GM19035 (cell line): Measurements from ENCODE around the gene REP15.
"Not testable (repeated sequence)": the region's sequence is repeated elsewhere in the genome, so short reads cannot be mapped to it uniquely, and the experiment has no call there.

ENCODE experiments used
- ATAC-seq: cut with Tn5 transposase; IDR thresholded peaks from one replicate; pipeline ENCODE4 v1.9.1; 2021; ENCODE audit not compliant: unreplicated experiment

Gene REP15

DNA sequence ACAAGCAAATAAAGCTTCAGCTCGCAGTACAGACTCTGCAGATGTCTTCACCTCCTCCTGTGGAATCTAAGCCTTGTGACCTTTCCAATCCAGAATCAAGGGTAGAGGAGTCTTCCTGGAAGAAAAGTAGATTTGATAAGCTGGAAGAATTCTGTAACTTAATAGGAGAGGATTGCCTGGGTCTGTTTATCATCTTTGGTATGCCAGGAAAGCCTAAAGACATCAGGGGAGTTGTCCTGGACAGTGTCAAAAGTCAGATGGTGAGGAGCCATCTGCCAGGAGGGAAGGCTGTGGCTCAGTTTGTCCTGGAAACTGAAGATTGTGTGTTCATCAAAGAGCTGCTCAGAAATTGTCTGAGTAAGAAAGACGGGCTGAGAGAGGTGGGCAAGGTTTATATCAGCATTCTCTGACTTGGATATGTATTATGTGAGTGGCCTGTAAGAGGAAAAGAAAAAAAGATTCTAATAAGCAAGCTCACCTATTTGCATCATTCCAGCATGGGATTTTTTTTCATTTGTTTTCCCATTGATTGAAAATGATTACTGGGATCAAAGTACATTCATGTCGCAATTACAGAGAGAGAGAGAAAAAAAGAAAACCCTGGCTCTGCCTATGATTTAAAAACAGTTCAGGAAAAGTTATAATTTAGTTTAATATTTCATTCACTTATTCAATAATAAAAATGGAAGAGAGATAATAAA, 767 bp downstream of the REP15 start:
- no peak for ATAC-seq

DNA sequence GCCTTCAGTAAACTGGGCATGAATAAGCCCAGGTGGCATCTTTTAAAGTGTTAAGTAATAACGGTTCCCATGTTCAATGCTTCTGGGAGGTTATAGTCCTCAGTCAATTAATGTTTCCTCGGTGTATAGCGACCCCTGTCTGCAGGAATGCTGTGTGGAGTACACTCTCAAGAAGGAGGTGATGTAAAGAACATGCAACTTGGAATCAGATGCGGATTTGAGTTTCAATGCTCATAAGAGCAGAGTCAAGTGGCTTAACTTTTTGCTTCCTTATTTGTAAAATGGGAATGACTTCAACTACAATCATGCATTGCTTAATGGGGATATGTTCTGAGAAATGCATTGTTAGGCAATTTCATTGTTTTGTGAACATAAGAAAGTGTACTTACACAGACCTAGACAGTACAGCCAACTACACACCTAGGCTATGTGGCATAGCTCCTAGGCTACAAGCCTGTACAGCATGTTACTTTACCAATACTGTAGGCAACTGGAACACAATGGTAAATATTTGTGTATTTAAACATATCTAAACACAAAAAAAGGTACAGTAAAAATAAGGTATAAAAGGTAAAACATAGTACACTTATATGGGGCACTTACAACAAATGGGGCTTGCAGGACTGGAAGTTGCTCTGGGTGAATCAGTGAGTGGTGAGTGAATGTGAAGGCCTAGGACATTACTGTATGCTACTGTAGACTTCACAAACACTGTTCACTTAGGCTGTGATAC, 7.6 kb downstream of the REP15 start:
- ATAC-seq, result peak; percentile 91

DNA sequence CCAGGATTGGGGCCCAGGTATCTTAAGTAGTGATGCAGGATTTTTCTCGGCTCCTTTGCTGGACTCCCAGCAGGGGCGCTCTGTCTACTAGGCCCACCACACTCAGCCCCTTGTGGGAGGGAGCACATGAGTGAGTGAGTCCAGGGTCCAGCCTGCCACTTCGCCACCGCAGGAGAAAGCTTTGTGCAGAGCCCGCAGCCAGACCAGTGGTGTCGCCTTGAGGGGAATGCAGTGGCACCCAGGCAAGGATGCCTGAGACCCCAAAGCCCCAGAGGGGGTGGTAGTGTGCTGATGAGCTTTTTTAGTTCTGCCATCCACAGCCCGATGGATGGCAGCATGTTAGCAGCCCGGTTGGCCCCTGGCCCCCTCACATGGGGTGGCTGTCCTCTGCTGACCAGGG, 9.0 kb downstream of the REP15 start:
- ATAC-seq, result no peak

DNA sequence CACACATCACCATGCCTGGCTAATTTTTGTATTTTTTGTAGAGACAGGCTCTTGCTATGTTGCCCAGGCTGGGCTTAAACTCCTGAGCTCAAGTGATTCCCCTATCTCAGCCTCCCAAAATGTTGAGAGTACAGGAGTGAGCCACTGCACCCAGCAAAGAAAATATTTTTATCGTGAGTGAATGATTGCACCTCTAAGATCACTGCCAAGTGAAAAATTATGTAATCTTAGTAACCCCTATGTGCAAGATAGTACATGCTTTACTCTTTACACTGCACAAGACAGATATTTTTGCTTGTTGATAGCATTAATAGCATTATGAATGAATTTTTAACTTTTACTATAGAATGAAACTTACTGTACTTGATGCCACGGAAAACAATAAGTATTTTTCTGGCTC, 11.0 kb downstream of the REP15 start:
- ATAC-seq, result no peak

DNA sequence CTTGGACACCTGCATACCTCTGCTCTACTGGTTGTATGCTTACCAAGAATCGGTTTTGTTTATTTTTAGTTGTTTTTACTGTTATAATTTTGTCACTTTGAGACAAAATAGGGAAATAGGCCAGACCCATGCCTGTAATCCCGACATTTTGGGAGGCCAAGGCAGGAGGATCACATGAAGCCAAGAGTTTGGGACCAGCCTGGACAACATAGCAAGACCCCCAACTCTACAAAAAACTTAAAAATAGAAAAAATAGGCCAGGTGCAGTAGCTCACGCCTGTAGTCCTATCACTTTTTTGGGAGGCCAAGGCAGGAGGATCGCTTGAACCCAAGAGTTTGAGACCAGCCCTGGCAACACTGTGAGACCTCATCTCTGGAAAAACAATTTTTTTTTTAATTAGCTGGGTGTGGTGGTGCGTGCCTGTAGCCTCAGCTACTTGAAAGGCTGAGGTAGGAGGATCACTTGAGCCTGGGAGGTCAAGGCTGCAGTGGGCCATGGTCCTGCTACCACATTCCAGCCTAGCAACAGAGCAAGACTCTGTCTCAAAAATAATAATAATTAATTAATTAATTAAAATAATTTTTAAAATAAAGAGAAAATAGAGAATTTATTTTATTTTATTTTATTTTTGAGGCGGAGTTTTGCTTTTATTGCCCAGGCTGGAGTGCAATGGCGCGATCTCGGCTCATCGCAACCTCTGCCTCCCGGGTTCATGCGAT, 13.1 kb downstream of the REP15 start:
- ATAC-seq, result no peak

DNA sequence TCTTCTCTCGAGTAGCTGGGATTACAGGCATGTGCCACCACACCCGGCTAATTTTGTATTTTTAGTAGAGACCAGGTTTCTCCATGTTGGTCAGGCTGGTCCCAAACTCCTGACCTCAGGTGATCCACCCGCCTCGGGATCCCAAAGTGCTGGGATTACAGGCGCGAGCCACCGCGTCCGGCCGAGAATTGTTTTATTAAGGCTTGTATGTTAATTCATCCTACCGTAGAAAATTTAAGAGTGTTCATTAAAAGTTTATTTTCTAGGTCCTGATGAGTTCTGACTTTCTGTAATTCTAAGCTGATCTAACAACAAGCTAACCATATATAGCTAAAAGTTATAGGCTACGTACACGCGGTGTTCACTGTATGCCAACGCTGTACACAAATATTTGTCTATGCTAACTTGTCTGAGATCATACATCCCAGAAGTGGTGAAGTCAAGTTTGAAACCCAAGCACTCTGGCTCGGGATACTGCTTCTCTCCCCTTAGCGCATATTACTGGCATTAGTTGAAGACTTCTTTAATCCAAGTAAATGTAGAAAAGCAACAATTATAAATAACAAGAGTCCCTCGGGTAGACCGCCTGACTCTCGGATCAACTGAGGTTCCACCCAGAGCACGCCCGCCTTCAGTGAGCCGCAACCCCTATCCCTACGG, 13.8 kb downstream of the REP15 start:
- peak; percentile 48 for ATAC-seq

DNA sequence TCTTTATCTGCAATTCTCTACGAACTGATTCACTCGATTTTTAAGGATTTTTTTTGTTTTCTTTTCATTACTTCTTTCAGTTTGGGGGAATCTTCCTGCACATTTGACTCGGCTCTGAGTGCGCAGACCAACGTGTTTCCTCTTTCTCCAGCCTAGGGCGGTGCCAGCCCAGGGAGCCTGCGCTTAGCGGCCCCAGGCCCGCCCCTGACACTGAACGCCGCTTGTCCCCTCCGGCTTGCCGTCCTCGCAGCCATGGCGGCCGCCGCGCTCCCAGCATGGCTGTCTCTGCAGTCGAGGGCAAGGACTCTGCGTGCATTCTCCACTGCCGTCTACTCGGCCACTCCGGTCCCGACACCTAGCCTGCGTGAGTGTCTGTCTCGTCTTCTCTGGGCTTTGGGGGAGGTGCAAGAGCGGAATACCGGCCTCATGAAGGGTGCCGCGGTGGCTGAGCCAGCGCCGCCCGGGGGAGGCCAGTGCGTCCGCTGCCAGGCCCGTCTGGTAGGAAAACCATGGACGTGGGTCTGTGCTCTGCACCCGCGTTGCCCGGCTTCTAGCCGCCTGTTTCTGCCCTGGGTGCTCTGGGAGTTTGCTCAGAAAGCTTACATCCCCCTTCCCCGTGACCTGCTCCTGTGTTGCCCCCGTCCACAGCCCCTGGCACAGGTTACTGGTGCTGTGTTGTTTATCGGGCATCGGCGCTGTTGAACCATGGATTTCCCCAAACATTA, 14.5 kb downstream of the REP15 start, which contains the start of gene MRPS35:
Gene MRPS35, plus strand, starts transcription at position 241 of the 725 bp plus-strand sequence. Its CDS starts 12 bp downstream, at position 253.
- peak; percentile 97 for ATAC-seq

DNA sequence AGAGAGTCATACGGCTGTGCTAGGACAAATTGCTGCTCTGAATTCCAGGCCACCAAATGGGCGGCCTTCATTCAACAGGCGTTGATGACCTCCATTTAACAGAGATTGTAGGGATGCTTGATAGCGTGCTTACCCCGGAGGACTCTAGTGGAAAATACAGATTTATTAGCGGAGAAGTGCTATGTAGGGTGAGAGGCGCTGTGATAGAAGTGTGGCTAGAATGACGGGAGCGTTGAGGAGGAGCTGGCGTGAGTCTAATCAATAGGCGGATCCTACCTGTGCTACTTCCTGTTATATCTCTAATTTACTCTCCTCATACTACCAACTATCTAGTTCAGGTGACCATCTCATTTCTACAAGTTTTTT, 15.1 kb downstream of the REP15 start:
- ATAC-seq, result no peak

DNA sequence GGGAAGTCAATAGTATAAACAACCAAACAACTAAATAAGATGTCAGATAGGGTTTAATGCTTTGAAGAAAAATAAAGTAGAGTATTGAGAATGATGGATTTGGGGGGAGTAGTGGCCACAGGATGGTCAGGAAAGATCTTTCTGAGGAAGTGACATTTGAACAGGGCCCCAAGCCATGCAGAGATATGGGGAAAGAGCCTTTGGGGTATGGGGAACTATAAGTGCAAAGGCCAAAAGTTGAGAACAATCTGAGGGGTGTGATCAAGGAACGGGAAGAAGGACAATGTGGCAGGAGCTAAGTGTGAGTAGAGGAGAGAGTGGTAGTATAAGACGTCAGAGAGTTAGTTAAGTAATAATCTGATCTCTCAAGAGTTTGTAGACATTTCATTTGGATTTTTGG, 15.7 kb downstream of the REP15 start:
- ATAC-seq, result no peak

DNA sequence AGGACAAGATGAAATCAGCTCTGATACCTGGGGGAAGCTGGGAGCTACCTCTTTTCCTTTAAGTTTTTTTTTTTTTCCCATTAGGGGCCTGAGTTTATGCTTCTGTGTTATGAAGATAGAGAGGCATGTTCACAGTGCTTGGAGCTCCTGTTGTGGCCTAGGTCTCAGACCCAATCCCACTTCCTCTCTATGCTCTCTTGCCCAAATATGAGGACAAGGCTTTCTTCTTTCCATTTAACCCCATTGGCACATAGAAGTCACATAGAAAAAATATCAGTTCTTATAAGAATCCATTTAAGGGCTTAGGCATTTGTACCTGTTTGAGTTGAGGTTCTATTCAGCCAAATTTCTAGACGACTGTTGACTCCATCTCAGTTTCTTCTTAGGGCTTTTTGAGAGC, 27.0 kb downstream of the REP15 start:
- ATAC-seq, result no peak

DNA sequence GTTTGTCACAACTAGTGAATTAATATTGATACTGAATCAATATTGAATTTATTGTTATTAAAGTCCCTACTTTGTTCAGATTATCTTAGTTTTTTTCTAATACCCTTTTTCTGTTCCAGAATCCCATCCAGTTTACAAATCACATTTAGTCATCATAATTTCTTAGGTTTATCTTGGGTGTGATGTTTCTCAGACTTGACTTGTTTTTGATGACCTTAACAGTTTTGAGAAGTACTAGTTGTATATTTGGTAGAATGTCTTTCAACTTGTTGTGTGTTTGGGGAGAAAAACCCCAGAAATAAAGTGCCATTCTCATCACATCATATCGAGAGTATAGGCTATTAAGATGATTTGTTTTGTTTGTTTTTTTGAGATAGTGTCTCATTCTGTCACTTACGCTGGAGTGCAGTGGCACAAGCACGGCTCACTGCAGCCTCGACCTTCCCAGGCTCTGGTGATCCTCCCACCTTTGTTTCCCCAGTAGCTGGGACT, 33.9 kb downstream of the REP15 start:
- ATAC-seq, result no peak

DNA sequence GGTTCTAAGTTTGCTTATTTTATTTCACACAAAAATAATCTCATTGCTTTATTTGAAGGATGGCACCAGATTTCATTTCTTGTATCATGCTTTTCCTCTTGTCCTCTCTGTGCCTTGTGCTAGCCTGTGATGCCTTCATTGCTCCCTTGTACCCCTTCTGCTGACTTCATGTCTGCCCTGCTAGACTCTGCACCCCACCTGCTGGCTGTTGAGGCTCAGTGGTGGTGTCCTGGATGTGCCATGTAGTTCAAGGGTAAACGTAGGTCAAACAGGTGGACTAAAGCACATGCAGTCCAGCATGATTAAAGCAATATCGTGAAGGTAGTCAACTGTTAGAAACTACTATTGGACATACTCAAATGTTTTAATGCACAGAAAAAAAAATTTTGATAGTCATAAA, 36.0 kb downstream of the REP15 start:
- ATAC-seq, result no peak

DNA sequence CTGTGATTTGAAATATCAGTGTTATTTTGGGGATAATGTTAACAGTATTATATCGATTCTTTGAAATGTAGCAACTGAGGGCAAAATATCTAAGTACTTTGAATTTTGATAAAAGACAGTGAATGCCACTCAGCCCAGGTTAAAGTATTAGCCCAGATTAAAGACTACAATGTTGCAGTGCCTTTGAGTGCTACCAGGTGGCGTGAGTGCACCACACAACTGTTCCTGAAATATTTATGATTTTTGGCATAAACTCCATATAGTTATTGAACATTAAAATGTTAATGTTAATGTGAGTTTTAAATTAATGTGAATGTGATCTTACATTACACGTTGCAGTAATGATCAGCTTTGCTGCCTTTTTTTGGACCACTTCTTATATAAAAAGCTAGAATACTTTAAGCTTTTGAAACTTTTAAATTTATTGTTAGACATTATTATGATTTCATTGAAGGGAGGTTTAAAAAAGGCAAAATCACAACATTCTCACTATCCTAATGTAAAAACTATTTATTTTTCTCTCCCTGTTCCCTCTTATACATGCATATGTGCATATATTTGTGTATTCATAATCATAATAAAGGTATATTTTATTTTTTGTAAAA, 36.9 kb downstream of the REP15 start:
- ATAC-seq, result no peak

DNA sequence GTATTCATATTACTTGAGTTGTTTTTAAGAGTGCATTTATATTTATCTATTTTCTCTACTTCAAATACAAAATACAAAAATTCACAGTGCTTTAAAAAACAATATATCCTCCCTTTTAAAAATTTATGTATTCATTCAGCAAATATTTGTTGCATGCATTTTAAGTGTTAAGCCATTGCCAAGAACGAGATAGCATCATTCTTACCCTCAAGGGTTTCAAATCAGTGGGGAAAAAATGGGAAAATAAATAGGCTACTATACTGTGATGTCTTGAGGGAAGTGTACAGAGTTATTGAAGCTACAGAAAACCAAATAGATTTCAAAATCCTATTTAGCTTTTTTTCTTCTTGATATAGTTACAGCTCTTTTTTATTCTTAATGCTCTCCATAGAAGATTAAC, 37.5 kb downstream of the REP15 start:
- ATAC-seq, result no peak

DNA sequence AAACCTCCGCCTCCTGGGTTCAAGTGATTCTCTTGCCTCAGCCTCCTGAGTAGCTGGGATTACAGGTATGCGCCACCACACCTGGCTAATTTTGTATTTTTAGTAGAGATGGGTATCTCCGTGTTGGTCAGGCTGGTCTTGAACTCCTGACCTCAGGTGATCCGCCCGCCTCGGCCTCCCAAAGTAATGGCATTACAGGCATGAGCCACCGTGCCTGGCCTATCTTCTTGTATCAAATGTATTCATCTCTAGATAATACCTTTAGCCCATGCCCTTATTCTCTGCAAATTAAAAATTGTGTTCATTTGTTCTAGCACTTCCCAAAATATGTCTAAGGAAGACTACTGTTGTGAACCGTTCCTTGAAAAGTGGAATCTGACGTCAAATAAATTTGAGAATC, 38.1 kb downstream of the REP15 start:
- not testable (repeated sequence) for ATAC-seq

DNA sequence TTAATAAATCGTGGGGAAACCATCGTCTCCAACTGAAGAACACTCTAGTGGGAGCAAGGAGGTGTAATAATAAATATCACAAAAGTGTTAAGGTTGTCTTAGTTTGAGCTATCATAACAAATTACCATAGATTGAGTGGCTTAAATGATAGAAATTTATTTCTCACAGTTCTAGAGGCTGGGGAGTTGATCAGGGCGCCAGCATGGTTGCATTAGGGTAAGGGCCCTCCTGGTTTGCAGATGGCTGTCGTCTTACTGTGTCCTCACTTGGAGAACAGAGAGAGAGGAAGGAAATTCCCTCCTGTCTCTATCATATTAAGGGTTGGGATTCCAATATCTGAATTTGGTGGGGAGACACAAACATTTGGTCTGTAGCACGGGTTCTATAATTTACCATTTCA, 47.4 kb downstream of the REP15 start:
- no peak for ATAC-seq

DNA sequence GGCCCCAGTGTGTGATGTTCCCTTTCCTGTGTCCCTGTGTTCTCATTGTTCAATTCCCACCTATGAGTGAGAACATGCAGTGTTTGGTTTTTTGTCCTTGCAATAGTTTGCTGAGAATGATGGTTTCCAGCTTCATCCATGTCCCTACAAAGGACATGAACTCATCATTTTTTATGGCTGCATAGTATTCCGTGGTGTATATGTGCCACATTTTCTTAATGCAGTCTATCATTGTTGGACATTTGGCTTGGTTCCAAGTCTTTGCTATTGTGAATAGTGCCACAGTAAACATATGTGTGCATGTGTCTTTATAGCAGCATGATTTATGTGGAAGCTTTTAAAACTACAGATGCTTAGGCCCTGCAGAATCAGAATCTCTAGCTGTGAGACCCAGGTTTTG, 49.5 kb downstream of the REP15 start:
- ATAC-seq, result not testable (repeated sequence)
